Osteoblast (primary cell): ENCODE results near the gene GUCY2F. TPM values are rescaled to one million over a fixed set of nuclear protein-coding genes. Genes with fewer than 3 reads are reported as not detected.

Source experiments
- DNase-seq: peaks from one replicate; pipeline ENCODE4 v3.0.0; 2011; ENCODE audit warnings: low spot score, mixed read lengths; ENCODE audit not compliant: insufficient read length; ENCODE audit errors: missing footprints
- H2AFZ ChIP-seq: 2 replicates; pipeline ENCODE4 v1.6.0; 2011; ENCODE audit warnings: mild to moderate bottlenecking, low read length
- H3K27ac ChIP-seq: 2 replicates; pipeline ENCODE4 v1.5.1; 2011; ENCODE audit warnings: mild to moderate bottlenecking, low read depth, low read length, moderate library complexity
- H3K27me3 ChIP-seq: 2 replicates; pipeline ENCODE4 v1.6.0; 2012; ENCODE audit warnings: mild to moderate bottlenecking, control low read depth, inconsistent platforms, low read length, moderate library complexity; ENCODE audit not compliant: insufficient read depth
- H3K36me3 ChIP-seq: 2 replicates; pipeline ENCODE4 v1.5.1; 2011; ENCODE audit warnings: mild to moderate bottlenecking, low read length, control low read depth, moderate library complexity; ENCODE audit not compliant: insufficient read depth
- H3K4me1 ChIP-seq: 2 replicates; pipeline ENCODE4 v1.5.1; 2011; ENCODE audit warnings: mild to moderate bottlenecking, low read length, control low read depth, moderate library complexity; ENCODE audit not compliant: insufficient read depth
- H3K4me2 ChIP-seq: 2 replicates; pipeline ENCODE4 v1.6.0; 2011; ENCODE audit warnings: mild to moderate bottlenecking, low read length; ENCODE audit not compliant: insufficient read depth
- H3K4me3 ChIP-seq: fragments of 200-600 bp; sonication (generic); 3 replicates; pipeline ENCODE4 v1.5.1; 2012; ENCODE audit warnings: mild to moderate bottlenecking, low read length, inconsistent platforms; ENCODE audit not compliant: insufficient read depth
- H3K79me2 ChIP-seq: 2 replicates; pipeline ENCODE4 v1.6.0; 2012; ENCODE audit warnings: mild to moderate bottlenecking, low read length, control low read depth, inconsistent platforms; ENCODE audit not compliant: insufficient read depth
- H3K9me3 ChIP-seq: 2 replicates; pipeline ENCODE4 v1.5.1; 2011; ENCODE audit warnings: low read depth, low read length, control low read depth
- H4K20me1 ChIP-seq: 2 replicates; pipeline ENCODE4 v1.6.0; 2012; ENCODE audit warnings: mild to moderate bottlenecking, low read length, control low read depth; ENCODE audit not compliant: insufficient read depth
- CTCF ChIP-seq: IDR thresholded peaks from 2 replicates; pipeline ENCODE4 v1.5.1; 2011; ENCODE audit warnings: mild to moderate bottlenecking, low read depth, low read length, moderate library complexity; ENCODE audit errors: extremely low read depth
- total RNA-seq: library from RNA; depleted of rRNA; stranded (reverse); fragments of >200 nt; gene quantifications from 2 replicates; pipeline ENCODE4 v1.2.3, GENCODE V29; 2012

Gene GUCY2F
- total RNA-seq, 1 donor, result not detected

- no peak overlapping the region for H3K4me3 ChIP-seq
- no peak overlapping the region for H3K4me2 ChIP-seq
- H3K79me2 ChIP-seq, result no peaks in the 10 kb centered on the region
- H2AFZ ChIP-seq, result no peak overlapping the region
- H3K36me3 ChIP-seq, result no peaks in the 10 kb centered on the region
- no peak for DNase-seq
- peaks cover 9% of the 10 kb centered on the region for H3K27me3 ChIP-seq
- H3K9me3 ChIP-seq, result no peaks in the 10 kb centered on the region
- TF ChIP-seq CTCF, result no peak
- no peaks in the 10 kb centered on the region for H3K4me1 ChIP-seq
- no peaks in the 10 kb centered on the region for H4K20me1 ChIP-seq
- no peak overlapping the region for H3K27ac ChIP-seq
Measured at GRCh38 chrX:109345856-109346255, 136.0 kb downstream of the GUCY2F start.

GRCh38 chrX:109344678-109345077 lies 137.2 kb downstream of the GUCY2F start:
- Histone ChIP-seq H3K36me3 (no peaks in the 10 kb centered on the region), H3K27ac (no peak overlapping the region), H4K20me1 (no peaks in the 10 kb centered on the region), H3K27me3 (peaks cover 4% of the 10 kb centered on the region), H3K4me1 (no peaks in the 10 kb centered on the region), H3K9me3 (no peaks in the 10 kb centered on the region), H3K79me2 (no peaks in the 10 kb centered on the region), H3K4me3 (no peak overlapping the region), H3K4me2 (no peak overlapping the region), H2AFZ (no peak overlapping the region)
- DNase-seq, result no peak
- TF ChIP-seq CTCF, result no peak

GRCh38 chrX:109344101-109344500 lies 137.8 kb downstream of the GUCY2F start:
- no peaks in the 10 kb centered on the region for H3K9me3 ChIP-seq
- no peak for DNase-seq
- H3K79me2 ChIP-seq, result no peaks in the 10 kb centered on the region
- no peak overlapping the region for H2AFZ ChIP-seq
- H4K20me1 ChIP-seq, result no peaks in the 10 kb centered on the region
- H3K27me3 ChIP-seq, result peaks cover 4% of the 10 kb centered on the region
- no peaks in the 10 kb centered on the region for H3K36me3 ChIP-seq
- no peak overlapping the region for H3K4me2 ChIP-seq
- TF ChIP-seq CTCF, result no peak
- no peaks in the 10 kb centered on the region for H3K4me1 ChIP-seq
- H3K27ac ChIP-seq, result no peak overlapping the region
- no peak overlapping the region for H3K4me3 ChIP-seq

- TF ChIP-seq CTCF, result no peak
- no peaks in the 10 kb centered on the region for H3K36me3 ChIP-seq
- no peak for DNase-seq
- H3K27ac ChIP-seq, result no peak overlapping the region
- peaks cover 4% of the 10 kb centered on the region for H3K27me3 ChIP-seq
- no peak overlapping the region for H3K4me3 ChIP-seq
- no peaks in the 10 kb centered on the region for H4K20me1 ChIP-seq
- no peak overlapping the region for H3K4me2 ChIP-seq
- no peaks in the 10 kb centered on the region for H3K9me3 ChIP-seq
- H3K79me2 ChIP-seq, result no peaks in the 10 kb centered on the region
- no peak overlapping the region for H2AFZ ChIP-seq
- H3K4me1 ChIP-seq, result no peaks in the 10 kb centered on the region
Measured at GRCh38 chrX:109343671-109344070, 138.2 kb downstream of the GUCY2F start.
